Mesenchymal stem cell (in vitro differentiated cells and primary cell): Measurements from ENCODE around the gene C10orf90.

Experiments used
- DNase-seq: peaks from one replicate; pipeline ENCODE4 v3.0.0-alpha.2; 2013
- H2AFZ ChIP-seq: one replicate; pipeline ENCODE4 v1.6.1; 2013; ENCODE audit warnings: low read depth, mild to moderate bottlenecking, control low read depth, inconsistent platforms, low read length, moderate library complexity
- H2AK5ac ChIP-seq: 2 replicates; pipeline ENCODE4 v1.6.1; 2013; ENCODE audit warnings: low read length, moderate library complexity, mild to moderate bottlenecking, inconsistent platforms; ENCODE audit not compliant: severe bottlenecking
- H2BK120ac ChIP-seq: one replicate; pipeline ENCODE4 v1.6.1; 2013; ENCODE audit warnings: low read depth, mild to moderate bottlenecking, inconsistent platforms, low read length, moderate library complexity
- H2BK12ac ChIP-seq, 2 experiments: one replicate each; pipeline ENCODE4 v1.6.1; 2013; ENCODE audit warnings: inconsistent platforms in 2 of 2, low read length in 2 of 2, mild to moderate bottlenecking in 2 of 2, moderate library complexity in 2 of 2, control low read depth in 1 of 2
- H2BK15ac ChIP-seq: one replicate; pipeline ENCODE4 v1.6.1; 2013; ENCODE audit warnings: mild to moderate bottlenecking, low read depth, inconsistent platforms; ENCODE audit not compliant: poor library complexity, severe bottlenecking
- H2BK5ac ChIP-seq: 2 replicates; pipeline ENCODE4 v1.6.1; 2013; ENCODE audit warnings: low read depth, mild to moderate bottlenecking, low read length, control low read depth, inconsistent platforms; ENCODE audit not compliant: poor library complexity, severe bottlenecking
- H3K14ac ChIP-seq, 2 experiments: one replicate each; pipeline ENCODE4 v1.6.1; 2013; ENCODE audit warnings: inconsistent platforms in 2 of 2, low read length in 2 of 2, control low read depth in 1 of 2, mild to moderate bottlenecking in 1 of 2, moderate library complexity in 1 of 2
- H3K18ac ChIP-seq, 2 experiments: one replicate each; pipeline ENCODE4 v1.6.1; 2013; ENCODE audit warnings: inconsistent platforms in 2 of 2, low read length in 2 of 2, control low read depth in 1 of 2, low read depth in 1 of 2, mild to moderate bottlenecking in 1 of 2
- H3K23ac ChIP-seq, 2 experiments: one replicate each; pipeline ENCODE4 v1.6.1; 2013; ENCODE audit warnings: inconsistent platforms in 2 of 2, low read length in 2 of 2, mild to moderate bottlenecking in 2 of 2, moderate library complexity in 2 of 2, control low read depth in 1 of 2
- H3K27ac ChIP-seq: 2 replicates; pipeline ENCODE4 v1.5.1; 2013; ENCODE audit warnings: mild to moderate bottlenecking, moderate library complexity, low read length, control low read depth, inconsistent platforms; ENCODE audit not compliant: poor library complexity, severe bottlenecking
- H3K27me3 ChIP-seq, 2 experiments: 2 replicates each; pipeline versions ENCODE4 v1.6.1 to v1.7.0; 2013; ENCODE audit warnings: low read length in 2 of 2, mild to moderate bottlenecking in 2 of 2, moderate library complexity in 2 of 2, control low read depth in 1 of 2, inconsistent platforms in 1 of 2; ENCODE audit not compliant: control insufficient read depth in 1 of 2, insufficient read depth in 1 of 2
- H3K36me3 ChIP-seq, 2 experiments: 2 replicates each; pipeline versions ENCODE4 v1.6.1 to v1.7.0; 2013; ENCODE audit warnings: low read length in 2 of 2, control low read depth in 1 of 2, inconsistent platforms in 1 of 2, low read depth in 1 of 2, mild to moderate bottlenecking in 1 of 2; ENCODE audit not compliant: insufficient read depth in 2 of 2, control insufficient read depth in 1 of 2
- H3K4ac ChIP-seq, 2 experiments: one replicate each; pipeline ENCODE4 v1.6.1; 2013; ENCODE audit warnings: inconsistent platforms in 2 of 2, low read length in 2 of 2, mild to moderate bottlenecking in 2 of 2, moderate library complexity in 2 of 2, control low read depth in 1 of 2, low read depth in 1 of 2
- H3K4me1 ChIP-seq: 2 replicates; pipeline ENCODE4 v1.6.1; 2013; ENCODE audit warnings: low read depth, low read length, control low read depth; ENCODE audit not compliant: control insufficient read depth, insufficient read depth
- H3K4me2 ChIP-seq: 2 replicates; pipeline ENCODE4 v1.6.1; 2013; ENCODE audit warnings: low read length, mild to moderate bottlenecking, inconsistent platforms; ENCODE audit not compliant: poor library complexity, severe bottlenecking
- H3K4me3 ChIP-seq, 2 experiments: 2 replicates each; pipeline versions ENCODE4 v1.5.1 to v1.7.0; 2013; ENCODE audit warnings: low read length in 2 of 2, mild to moderate bottlenecking in 2 of 2, control low read depth in 1 of 2, low read depth in 1 of 2; ENCODE audit not compliant: insufficient read depth in 1 of 2
- H3K79me1 ChIP-seq: replicated peaks from 2 replicates; pipeline ENCODE4 v1.6.1; 2013; ENCODE audit warnings: mild to moderate bottlenecking, control low read depth, low read length, inconsistent platforms; ENCODE audit not compliant: poor library complexity, severe bottlenecking
- H3K9ac ChIP-seq: 2 replicates; pipeline ENCODE4 v1.7.0; 2013; ENCODE audit warnings: mild to moderate bottlenecking, low read length, moderate library complexity
- H3K9me3 ChIP-seq: 2 replicates; pipeline ENCODE4 v1.7.0; 2013; ENCODE audit warnings: mild to moderate bottlenecking, low read length; ENCODE audit not compliant: control insufficient read depth
- H4K8ac ChIP-seq: one replicate; pipeline ENCODE4 v1.6.1; 2013; ENCODE audit warnings: inconsistent platforms, mild to moderate bottlenecking, low read length, moderate library complexity
- H4K91ac ChIP-seq: one replicate; pipeline ENCODE4 v1.6.1; 2013; ENCODE audit warnings: mild to moderate bottlenecking, low read length, inconsistent platforms
- WGBS: methylation state at CpG from one replicate; pipeline ENCODE4 v1.1.7; 2013; ENCODE audit warnings: mixed read lengths; 5-methylcytosine and 5-hydroxymethylcytosine counted together

C10orf90 gene

DNA sequence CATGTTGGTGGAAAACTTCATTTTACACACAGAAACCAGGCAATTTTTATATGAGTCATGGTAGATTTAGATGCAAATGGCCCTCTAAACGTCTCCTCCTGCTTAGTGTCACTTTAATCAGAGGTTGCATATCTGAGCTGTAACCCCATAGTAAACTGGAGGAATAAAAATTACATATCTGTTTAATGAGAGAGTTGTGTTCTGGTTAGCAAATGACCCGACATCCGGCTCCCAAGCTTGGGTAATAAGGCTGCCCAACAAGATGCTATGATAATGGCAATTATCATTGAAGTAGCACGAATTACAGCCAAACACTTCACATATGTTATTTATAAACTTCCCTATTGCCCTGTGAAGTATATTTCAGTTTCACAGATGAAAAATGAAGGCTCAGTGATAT is 271.6 kb downstream of the C10orf90 start:
- Histone ChIP-seq H3K23ac (no peak overlapping the region), H3K27me3 (no peaks in the 10 kb centered on the region), H2BK15ac (no peak overlapping the region), H3K9me3 (no peaks in the 10 kb centered on the region), H3K79me1 (peaks cover 2% of the 10 kb centered on the region), H3K9ac (peak overlapping the region; percentile 78), H3K27ac (peak overlapping the region; percentile 64), H4K91ac (no peak overlapping the region), H2BK5ac (no peak overlapping the region), H4K8ac (no peak overlapping the region), H2AK5ac (peak overlapping the region; percentile 79), H3K4me3 (no peak overlapping the region), H3K4me1 (peaks cover 9% of the 10 kb centered on the region), H2AFZ (no peak overlapping the region), H3K14ac (no peak overlapping the region), H2BK120ac (no peak overlapping the region), H3K36me3 (no peaks in the 10 kb centered on the region), H2BK12ac (no peak overlapping the region), H3K18ac (no peak overlapping the region), H3K4ac (no peak overlapping the region), H3K4me2 (no peak overlapping the region)
- 54% methylated on average over 3 of the region's 4 CpGs for WGBS
- peak; percentile 62 for DNase-seq

DNA sequence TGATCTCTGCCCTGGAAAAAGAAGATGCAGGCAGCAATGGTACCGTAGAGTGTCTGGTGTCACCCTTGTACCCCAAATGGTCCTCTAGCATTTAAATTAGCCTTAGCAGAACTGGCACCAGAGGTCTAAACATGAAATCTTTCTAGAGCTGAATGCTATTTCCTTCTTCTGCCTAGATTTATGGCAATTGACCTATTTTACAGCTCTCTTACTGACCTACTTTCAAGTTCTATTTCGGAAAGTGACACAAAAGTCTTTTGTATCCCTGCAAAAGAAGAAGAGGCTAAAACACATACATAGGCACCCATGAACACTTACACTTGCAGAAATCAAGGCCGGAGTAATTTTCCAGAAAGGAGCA is 272.1 kb downstream of the C10orf90 start:
- 4% methylated on average over 2 of the region's 3 CpGs for WGBS
- Histone ChIP-seq H3K4me3 (no peak overlapping the region), H3K18ac (peak overlapping the region in 1 of 2 experiments; percentile 37), H2BK15ac (no peak overlapping the region), H2BK5ac (no peak overlapping the region), H3K27ac (peak overlapping the region; percentile 97), H2BK12ac (peak overlapping the region; percentile 21 to 28), H3K9ac (peak overlapping the region; percentile 78), H2AFZ (no peak overlapping the region), H3K4me1 (peaks cover 9% of the 10 kb centered on the region), H3K36me3 (no peaks in the 10 kb centered on the region), H4K91ac (no peak overlapping the region), H3K23ac (no peak overlapping the region), H3K9me3 (no peaks in the 10 kb centered on the region), H3K27me3 (no peaks in the 10 kb centered on the region), H2BK120ac (no peak overlapping the region), H3K14ac (no peak overlapping the region), H3K79me1 (peaks cover 2% of the 10 kb centered on the region), H3K4me2 (no peak overlapping the region), H4K8ac (peak overlapping the region; percentile 3), H2AK5ac (peak overlapping the region; percentile 55), H3K4ac (no peak overlapping the region)
- no peak for DNase-seq

GRCh38 chr10:126397640-126398382 is 272.7 kb downstream of the C10orf90 start:
- DNase-seq = peak; percentile 92
- peak overlapping the region; percentile 3 for H4K8ac ChIP-seq
- H3K4me2 ChIP-seq = peak overlapping the region; percentile 32
- WGBS = 0% methylated on average over 3 of the region's 4 CpGs
- H3K4me3 ChIP-seq = no peak overlapping the region
- peak overlapping the region in 1 of 2 experiments; percentile 10 for H3K4ac ChIP-seq
- H3K79me1 ChIP-seq = peaks cover 2% of the 10 kb centered on the region
- no peaks in the 10 kb centered on the region for H3K9me3 ChIP-seq
- H3K27ac ChIP-seq = peak overlapping the region; percentile 98
- H3K4me1 ChIP-seq = peaks cover 9% of the 10 kb centered on the region
- H3K23ac ChIP-seq = no peak overlapping the region
- H3K27me3 ChIP-seq = no peaks in the 10 kb centered on the region
- H2BK5ac ChIP-seq = peak overlapping the region; percentile 61
- peak overlapping the region; percentile 28 to 64 for H2BK12ac ChIP-seq
- H3K9ac ChIP-seq = peak overlapping the region; percentile 78
- H3K14ac ChIP-seq = no peak overlapping the region
- peak overlapping the region; percentile 67 for H2AK5ac ChIP-seq
- H3K18ac ChIP-seq = peak overlapping the region; percentile 65 to 77
- H3K36me3 ChIP-seq = no peaks in the 10 kb centered on the region
- no peak overlapping the region for H2AFZ ChIP-seq
- no peak overlapping the region for H4K91ac ChIP-seq
- H2BK15ac ChIP-seq = no peak overlapping the region
- no peak overlapping the region for H2BK120ac ChIP-seq

GRCh38 chr10:126397156-126397555 is 273.3 kb downstream of the C10orf90 start:
- Histone ChIP-seq H3K36me3 (no peaks in the 10 kb centered on the region), H4K8ac (peak overlapping the region; percentile 12), H2BK120ac (no peak overlapping the region), H3K27me3 (no peaks in the 10 kb centered on the region), H2AFZ (no peak overlapping the region), H2BK15ac (no peak overlapping the region), H2BK12ac (peak overlapping the region; percentile 27 to 98), H3K18ac (peak overlapping the region in 1 of 2 experiments; percentile 92), H3K4ac (peak overlapping the region in 1 of 2 experiments; percentile 67), H3K23ac (no peak overlapping the region), H3K9me3 (no peaks in the 10 kb centered on the region), H3K14ac (no peak overlapping the region), H3K9ac (peak overlapping the region; percentile 78), H3K4me2 (no peak overlapping the region), H2AK5ac (peak overlapping the region; percentile 57), H3K4me1 (peaks cover 9% of the 10 kb centered on the region), H3K27ac (peak overlapping the region; percentile 84), H3K4me3 (no peak overlapping the region), H3K79me1 (peaks cover 2% of the 10 kb centered on the region), H4K91ac (peak overlapping the region; percentile 30), H2BK5ac (no peak overlapping the region)
- 100% methylated on average over 2 of the region's 3 CpGs for WGBS
- DNase-seq = no peak
